OCI-LY7 (cell line): ENCODE measurements around the gene LRRC7. TPM values are rescaled to one million over a fixed set of nuclear protein-coding genes. Genes with fewer than 3 reads are reported as not detected.

Source experiments
- BruUV-seq: library from RNA; stranded (reverse); fragments of 400-500 nt; replicated peaks from 2 replicates; lab custom pipeline; 2021; lab: Mats Ljungman, UMichigan
- CTCF ChIA-PET: fragments of 300-600 bp; sonication (Branson Sonifier 250); formaldehyde crosslinking; loops from one replicate; lab custom pipeline; 2022; ENCODE audit warnings: antibody characterized with exemption; ENCODE audit not compliant: unreplicated experiment; lab: Charles Lee
- POLR2A ChIA-PET: fragments of 300-600 bp; sonication (Branson Sonifier 250); formaldehyde crosslinking; loops from one replicate; lab custom pipeline; 2022; ENCODE audit warnings: antibody characterized with exemption; lab: Charles Lee
- DNase-seq: peaks from one replicate; pipeline ENCODE4 v3.0.0-alpha.2; 2015; ENCODE audit warnings: low spot score
- H2AFZ ChIP-seq: fragments of 200-600 bp; sonication (generic), shearing (Covaris generic); 2 replicates; pipeline ENCODE4 v1.6.1; 2014; ENCODE audit warnings: mild to moderate bottlenecking, antibody characterized with exemption, low read length, moderate library complexity
- H3K27ac ChIP-seq: fragments of 200-600 bp; sonication (generic); 2 replicates; pipeline ENCODE4 v1.5.1; 2014; ENCODE audit warnings: mixed run types, low read depth, mild to moderate bottlenecking, moderate library complexity, low read length, inconsistent platforms; ENCODE audit not compliant: poor library complexity, severe bottlenecking
- H3K36me3 ChIP-seq: fragments of 200-600 bp; sonication (generic); 2 replicates; pipeline ENCODE4 v1.6.1; 2014; ENCODE audit warnings: mild to moderate bottlenecking, antibody characterized with exemption, low read length, moderate library complexity, mixed read lengths; ENCODE audit not compliant: insufficient read depth
- H3K4me1 ChIP-seq: fragments of 200-600 bp; sonication (generic); 2 replicates; pipeline ENCODE4 v1.5.1; 2014; ENCODE audit warnings: mild to moderate bottlenecking, low read length; ENCODE audit not compliant: insufficient read depth, poor library complexity, severe bottlenecking
- H3K4me2 ChIP-seq: fragments of 200-600 bp; sonication (generic); 2 replicates; pipeline ENCODE4 v1.6.1; 2014; ENCODE audit warnings: mild to moderate bottlenecking, low read length
- H3K4me3 ChIP-seq: fragments of 200-600 bp; sonication (generic); 2 replicates; pipeline ENCODE4 v1.5.1; 2014; ENCODE audit warnings: mild to moderate bottlenecking, low read depth, low read length; ENCODE audit not compliant: poor library complexity, severe bottlenecking
- H3K79me2 ChIP-seq: fragments of 200-600 bp; sonication (generic); 2 replicates; pipeline ENCODE4 v1.6.1; 2016; ENCODE audit warnings: low read depth, mild to moderate bottlenecking, low read length, moderate library complexity, mixed read lengths; ENCODE audit not compliant: insufficient read depth
- H3K9me2 ChIP-seq: fragments of 200-600 bp; sonication (generic); 2 replicates; pipeline ENCODE4 v1.6.1; 2016; ENCODE audit warnings: mild to moderate bottlenecking, low read length, mixed read lengths; ENCODE audit not compliant: insufficient read depth
- H3K9me3 ChIP-seq: fragments of 200-600 bp; sonication (generic); 2 replicates; pipeline ENCODE4 v1.6.1; 2014; ENCODE audit warnings: mild to moderate bottlenecking, mixed run types, low read length, mixed read lengths
- H4K20me1 ChIP-seq: fragments of 200-600 bp; sonication (generic); 2 replicates; pipeline ENCODE4 v1.6.1; 2014; ENCODE audit warnings: mild to moderate bottlenecking, antibody characterized with exemption, low read length, moderate library complexity, mixed read lengths; ENCODE audit not compliant: insufficient read depth
- EZH2phosphoT487 ChIP-seq: fragments of 200-600 bp; sonication (generic); IDR thresholded peaks from 2 replicates; pipeline ENCODE4 v1.6.1; 2018; ENCODE audit warnings: low read depth, borderline replicate concordance, mild to moderate bottlenecking, mixed run types, antibody characterized with exemption, low read length, moderate library complexity, mixed read lengths
- intact Hi-C: fragments of 100-400 bp; cut with micrococcal nuclease; formaldehyde crosslinking; loops from one replicate; pipeline ENCODE4 v1.10.0; 2022; ENCODE audit not compliant: unreplicated experiment
- total RNA-seq, 2 experiments: library from RNA; depleted of rRNA in 1 of 2; stranded (reverse); fragments of >200 nt in 1 of 2; shearing (Covaris generic) in 1 of 2; gene quantifications; 2 replicates each; pipeline ENCODE4 v1.2.3, GENCODE V29; 2014 to 2022
- TF ChIP-seq, protein P1 (sequence below): fragments of 200-600 bp; sonication (generic); conservative IDR thresholded peaks from 2 replicates; pipeline ENCODE4 v1.5.1; 2014; ENCODE audit warnings: mild to moderate bottlenecking, antibody characterized with exemption, low read length, moderate library complexity, mixed read lengths

LRRC7 gene
- total RNA-seq, 2 experiments from 2014 or later, result not detected

DNA sequence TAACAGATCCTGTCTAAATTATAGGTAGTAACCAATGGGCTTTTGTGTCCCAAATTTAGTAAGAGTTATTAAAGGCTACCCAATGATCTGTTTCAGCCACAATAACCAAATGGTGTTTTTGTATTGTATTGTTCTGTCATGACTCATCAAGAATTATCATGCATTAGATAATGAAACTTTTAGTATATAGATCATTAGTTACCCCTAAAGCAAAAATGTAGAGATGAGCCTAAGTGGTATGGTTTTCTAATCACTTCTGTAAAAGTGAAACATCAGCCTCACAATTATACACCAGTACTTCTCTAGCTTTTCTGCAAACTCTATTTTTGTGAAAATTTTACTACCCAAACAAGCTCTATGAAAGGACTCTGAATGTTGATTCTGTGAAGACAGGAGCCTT lies 71.4 kb downstream of the LRRC7 start:
- Histone ChIP-seq H2AFZ (no peak overlapping the region), H3K9me2 (no peaks in the 10 kb centered on the region), H3K9me3 (no peaks in the 10 kb centered on the region), H3K79me2 (no peaks in the 10 kb centered on the region), H3K4me1 (no peaks in the 10 kb centered on the region), H3K27ac (no peak overlapping the region), H3K4me2 (no peak overlapping the region), H4K20me1 (no peaks in the 10 kb centered on the region), H3K36me3 (no peaks in the 10 kb centered on the region), H3K4me3 (no peak overlapping the region)
- TF ChIP-seq, protein P1, sequence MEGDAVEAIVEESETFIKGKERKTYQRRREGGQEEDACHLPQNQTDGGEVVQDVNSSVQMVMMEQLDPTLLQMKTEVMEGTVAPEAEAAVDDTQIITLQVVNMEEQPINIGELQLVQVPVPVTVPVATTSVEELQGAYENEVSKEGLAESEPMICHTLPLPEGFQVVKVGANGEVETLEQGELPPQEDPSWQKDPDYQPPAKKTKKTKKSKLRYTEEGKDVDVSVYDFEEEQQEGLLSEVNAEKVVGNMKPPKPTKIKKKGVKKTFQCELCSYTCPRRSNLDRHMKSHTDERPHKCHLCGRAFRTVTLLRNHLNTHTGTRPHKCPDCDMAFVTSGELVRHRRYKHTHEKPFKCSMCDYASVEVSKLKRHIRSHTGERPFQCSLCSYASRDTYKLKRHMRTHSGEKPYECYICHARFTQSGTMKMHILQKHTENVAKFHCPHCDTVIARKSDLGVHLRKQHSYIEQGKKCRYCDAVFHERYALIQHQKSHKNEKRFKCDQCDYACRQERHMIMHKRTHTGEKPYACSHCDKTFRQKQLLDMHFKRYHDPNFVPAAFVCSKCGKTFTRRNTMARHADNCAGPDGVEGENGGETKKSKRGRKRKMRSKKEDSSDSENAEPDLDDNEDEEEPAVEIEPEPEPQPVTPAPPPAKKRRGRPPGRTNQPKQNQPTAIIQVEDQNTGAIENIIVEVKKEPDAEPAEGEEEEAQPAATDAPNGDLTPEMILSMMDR, result no peak
- no peak for TF ChIP-seq EZH2phosphoT487
- ChIA-PET POLR2A (no interaction called here), CTCF (no interaction called here)
- no peak for DNase-seq
- intact Hi-C loops, result no loop called here
- BruUV-seq, result no TSS peak

DNA sequence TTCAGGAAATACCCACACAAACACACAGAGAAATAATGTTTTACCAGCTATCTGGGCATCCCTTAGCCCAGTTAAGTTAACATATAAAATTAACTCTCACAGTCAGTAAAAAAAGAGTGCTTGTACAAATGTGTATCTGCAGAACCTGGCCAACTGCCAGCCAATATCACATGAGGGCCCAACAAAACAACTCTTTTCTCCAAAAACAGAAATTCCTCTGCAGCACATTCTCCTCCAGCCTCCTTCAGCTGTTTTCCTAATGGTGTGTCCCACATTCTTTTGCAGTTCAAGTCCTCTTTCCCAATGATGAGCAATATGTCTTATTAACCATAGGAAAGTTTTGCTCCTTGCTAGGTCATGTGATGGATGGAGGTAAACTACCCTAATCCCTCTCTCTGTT lies 75.5 kb downstream of the LRRC7 start:
- no TSS peak for BruUV-seq
- POLR2A ChIA-PET, result no interaction called here
- intact Hi-C loops, result no loop called here
- Histone ChIP-seq H3K79me2 (no peaks in the 10 kb centered on the region), H2AFZ (no peak overlapping the region), H3K4me1 (no peaks in the 10 kb centered on the region), H3K9me2 (no peaks in the 10 kb centered on the region), H3K4me3 (no peak overlapping the region), H3K27ac (no peak overlapping the region), H3K36me3 (no peaks in the 10 kb centered on the region), H3K4me2 (no peak overlapping the region), H3K9me3 (no peaks in the 10 kb centered on the region), H4K20me1 (no peaks in the 10 kb centered on the region)
- DNase-seq, result no peak
- TF ChIP-seq EZH2phosphoT487, result no peak
- TF ChIP-seq, protein P1, result no peak
- CTCF ChIA-PET, result no interaction called here

DNA sequence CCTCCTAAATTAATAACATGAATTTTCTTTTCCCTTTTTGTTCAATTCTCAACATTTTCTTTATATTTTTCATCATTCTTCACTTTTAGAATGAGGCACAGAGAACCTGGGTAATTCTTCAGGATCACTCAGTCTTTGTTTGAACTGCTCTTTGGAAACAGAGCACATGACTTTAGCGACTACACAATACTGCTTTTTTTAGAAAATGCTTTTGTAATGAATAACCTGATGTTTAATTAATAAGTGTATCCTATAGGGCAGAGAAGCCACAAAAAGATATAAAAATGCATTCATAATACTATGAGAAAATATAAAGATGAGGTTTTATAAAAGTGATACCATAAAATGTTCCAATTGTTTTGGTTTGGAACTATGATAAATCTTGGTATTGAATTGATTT lies 77.8 kb downstream of the LRRC7 start:
- TF ChIP-seq, protein P1, result no peak
- no peak for TF ChIP-seq EZH2phosphoT487
- no peaks in the 10 kb centered on the region for H3K9me3 ChIP-seq
- intact Hi-C loops, result no loop called here
- DNase-seq, result no peak
- BruUV-seq, result no TSS peak
- no peaks in the 10 kb centered on the region for H3K79me2 ChIP-seq
- H4K20me1 ChIP-seq, result no peaks in the 10 kb centered on the region
- ChIA-PET POLR2A (no interaction called here), CTCF (no interaction called here)
- no peak overlapping the region for H3K4me3 ChIP-seq
- no peaks in the 10 kb centered on the region for H3K36me3 ChIP-seq
- no peak overlapping the region for H3K4me2 ChIP-seq
- no peaks in the 10 kb centered on the region for H3K9me2 ChIP-seq
- H3K4me1 ChIP-seq, result no peaks in the 10 kb centered on the region
- H2AFZ ChIP-seq, result no peak overlapping the region
- H3K27ac ChIP-seq, result no peak overlapping the region
